KG1 (cell line): ENCODE results near the gene SOWAHB.
"Not testable (repeated sequence)": the region's sequence is repeated elsewhere in the genome, so short reads cannot be mapped to it uniquely, and the experiment has no call there.

Experiments
- DNase-seq: peaks from one replicate; lab custom pipeline; 2025; lab: John Stamatoyannopoulos, UW

Gene SOWAHB

GRCh38 chr4:76895619-76896018 lies 2.3 kb downstream of the SOWAHB start:
- DNase-seq: no peak

DNA sequence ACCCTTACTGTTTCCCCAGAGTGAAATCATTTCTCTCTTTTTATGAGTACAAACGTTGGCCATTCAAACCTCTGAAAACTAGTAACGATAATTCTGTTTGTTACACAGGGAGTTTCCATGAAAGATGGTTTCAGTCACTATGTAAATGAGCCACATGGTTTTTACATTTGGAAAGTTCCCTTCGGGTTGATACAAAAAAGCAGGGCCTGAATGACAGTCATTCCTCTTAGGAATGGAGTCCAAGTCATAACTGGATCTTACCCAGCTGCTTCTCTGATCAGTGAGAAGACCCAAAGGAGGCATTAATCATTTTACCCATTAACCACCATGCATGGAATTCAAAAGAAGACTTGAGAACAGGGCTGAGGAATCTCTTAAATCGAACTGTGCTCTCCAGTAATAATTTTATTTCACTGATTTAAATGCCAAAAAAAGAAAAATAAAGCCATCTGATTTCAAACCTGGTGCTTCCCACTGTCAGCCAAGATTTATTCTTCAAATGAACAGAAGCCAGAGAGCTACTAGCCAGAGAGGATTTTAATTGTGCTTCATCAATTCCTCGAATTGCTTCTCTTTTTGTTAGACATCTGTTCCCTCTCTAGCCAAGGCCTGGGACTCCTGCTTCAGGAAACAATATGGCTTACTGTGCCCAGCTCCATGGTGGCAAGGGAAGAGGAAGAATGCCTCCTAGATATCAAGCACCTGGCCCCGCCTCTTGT lies 3.2 kb downstream of the SOWAHB start:
- DNase-seq: no peak

- DNase-seq: no peak
These were observed 5.3 kb downstream of the SOWAHB start for GRCh38 chr4:76892601-76893000.

DNA sequence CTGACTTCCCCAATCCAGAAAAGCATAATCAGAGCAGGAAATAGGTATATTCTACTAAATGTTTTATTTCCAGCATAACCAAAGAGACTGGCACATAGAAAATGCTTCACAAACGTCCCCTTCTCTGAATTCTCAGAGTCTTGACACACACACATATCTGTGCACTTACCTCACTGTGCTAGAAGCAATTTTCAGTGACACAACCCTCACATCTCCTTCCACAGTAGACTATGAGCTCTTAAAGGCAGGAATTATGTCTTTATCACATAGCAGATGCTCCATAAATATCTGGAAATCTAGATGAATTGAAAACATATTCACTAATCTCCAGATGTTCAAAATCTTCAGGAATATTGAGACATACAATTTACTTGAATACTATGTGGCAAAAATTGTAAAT lies 5.9 kb downstream of the SOWAHB start:
- no peak for DNase-seq

GRCh38 chr4:76886848-76887441 lies 11.0 kb downstream of the SOWAHB start:
- no peak for DNase-seq

- no peak for DNase-seq
These were observed 11.7 kb downstream of the SOWAHB start for GRCh38 chr4:76886214-76886613.

- no peak for DNase-seq
These were observed 14.8 kb downstream of the SOWAHB start for GRCh38 chr4:76883147-76883546.

- no peak for DNase-seq
These were observed 15.3 kb downstream of the SOWAHB start for GRCh38 chr4:76882630-76883029.

DNA sequence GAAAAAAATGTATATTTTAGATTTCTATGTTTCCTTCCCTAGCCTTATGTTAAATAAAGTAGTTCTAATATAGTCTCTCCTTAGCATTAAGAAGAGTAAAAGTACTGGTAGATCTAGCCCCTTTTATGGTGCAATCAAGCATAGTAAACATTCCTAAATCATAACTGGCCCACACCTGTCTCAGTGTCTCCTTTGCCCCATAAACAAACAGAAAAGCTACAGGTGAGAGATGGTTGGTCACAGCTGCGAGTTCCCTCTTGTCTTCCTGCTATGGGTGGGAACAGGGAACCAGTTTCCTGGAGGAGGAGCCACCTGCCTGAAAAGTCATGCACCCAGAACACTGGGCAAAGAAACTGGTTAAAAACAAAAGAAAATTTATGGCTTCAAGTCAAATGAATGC lies 16.6 kb downstream of the SOWAHB start:
- DNase-seq: no peak

DNA sequence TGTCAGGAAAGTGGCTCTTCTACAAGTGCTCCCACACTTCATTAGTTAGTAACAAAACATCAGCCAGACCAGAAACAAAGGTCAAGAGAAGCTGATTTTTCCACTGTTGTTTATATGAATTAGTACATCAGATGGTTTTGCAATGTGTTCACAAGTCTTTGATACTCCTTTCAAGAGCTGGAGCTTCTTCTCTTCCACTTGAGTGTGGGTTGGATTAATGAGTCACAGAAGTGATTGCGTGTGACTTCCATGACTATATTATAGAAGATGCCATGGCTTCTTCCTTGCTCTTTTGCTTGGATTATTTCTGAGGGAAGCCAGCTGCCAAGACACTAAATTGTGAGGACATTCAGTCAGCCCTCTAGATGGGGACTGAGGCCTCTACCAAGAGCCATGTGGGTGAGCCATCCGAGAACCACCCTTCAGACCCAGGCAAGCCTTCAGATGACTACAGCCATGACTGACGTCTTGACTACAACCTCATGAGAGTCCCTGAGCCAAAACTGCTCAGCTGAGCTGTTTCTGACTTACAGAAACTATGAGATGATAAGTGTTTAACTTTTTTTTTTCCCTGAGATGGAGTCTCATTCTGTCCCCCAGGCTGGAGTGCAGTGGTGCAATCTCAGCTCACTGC lies 18.1 kb downstream of the SOWAHB start:
- no peak for DNase-seq

DNA sequence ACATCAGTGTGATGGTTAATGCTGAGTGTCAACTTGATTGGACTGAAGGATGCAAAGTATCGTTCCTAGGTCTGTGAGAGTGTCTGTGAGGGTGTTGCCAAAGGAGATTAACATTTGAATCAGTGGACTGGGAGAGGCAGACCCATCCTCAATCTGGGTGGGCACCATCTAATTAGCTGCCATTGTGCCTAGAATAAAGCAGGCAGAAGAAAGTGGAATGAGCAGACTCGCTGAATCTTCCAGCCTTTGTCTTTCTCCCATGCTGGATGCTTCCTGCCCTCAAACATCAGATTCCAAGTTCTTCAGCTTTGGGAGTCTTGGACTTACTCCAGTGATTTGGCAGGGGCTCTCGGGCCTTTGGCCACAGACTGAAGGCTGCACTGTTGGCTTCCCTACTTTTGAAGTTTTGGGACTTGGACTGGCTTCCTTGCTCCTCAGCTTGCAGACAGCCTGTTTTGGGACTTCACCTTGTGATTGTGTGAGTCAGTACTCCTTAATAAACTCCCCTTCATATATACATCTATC lies 19.2 kb downstream of the SOWAHB start:
- DNase-seq: not testable (repeated sequence)

DNA sequence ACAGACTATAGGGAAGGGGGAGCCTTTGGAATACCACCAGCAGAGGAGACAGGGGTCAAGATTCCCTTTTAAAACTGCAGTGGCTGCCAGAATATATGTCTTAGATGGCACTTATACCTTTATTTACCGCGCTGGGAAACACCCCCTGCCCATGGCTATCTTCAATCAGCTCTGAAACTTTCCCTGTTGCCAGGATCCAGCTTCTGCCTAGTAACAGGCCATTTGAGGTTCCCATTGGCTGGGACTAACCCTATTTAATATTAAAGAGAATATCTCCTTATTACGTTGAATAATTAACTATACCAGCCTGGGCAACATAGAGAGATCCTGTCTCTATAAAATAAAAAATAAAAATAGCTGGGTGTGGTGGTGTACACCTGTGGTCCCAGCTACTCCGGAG lies 23.8 kb downstream of the SOWAHB start:
- DNase-seq: no peak

DNA sequence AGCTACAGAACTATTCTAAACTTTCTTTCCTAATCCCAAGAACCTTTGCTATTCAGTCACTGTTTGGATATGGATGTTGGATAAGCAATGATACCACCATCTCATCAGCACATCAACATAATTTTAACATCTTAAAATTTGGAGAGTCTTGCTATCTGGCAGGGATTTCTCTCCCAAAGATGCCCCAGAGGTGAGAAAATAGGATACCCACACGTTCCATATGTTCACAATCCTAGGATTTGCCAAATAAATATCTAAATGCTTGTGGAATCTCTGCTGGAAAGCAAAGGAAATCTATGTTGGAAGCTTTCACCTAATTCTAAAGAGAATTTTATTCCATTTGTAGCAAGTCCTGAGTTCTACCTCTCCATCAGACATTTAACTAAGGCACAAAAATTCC lies 24.4 kb downstream of the SOWAHB start:
- no peak for DNase-seq

GRCh38 chr4:76872556-76872955 lies 25.4 kb downstream of the SOWAHB start:
- no peak for DNase-seq

DNA sequence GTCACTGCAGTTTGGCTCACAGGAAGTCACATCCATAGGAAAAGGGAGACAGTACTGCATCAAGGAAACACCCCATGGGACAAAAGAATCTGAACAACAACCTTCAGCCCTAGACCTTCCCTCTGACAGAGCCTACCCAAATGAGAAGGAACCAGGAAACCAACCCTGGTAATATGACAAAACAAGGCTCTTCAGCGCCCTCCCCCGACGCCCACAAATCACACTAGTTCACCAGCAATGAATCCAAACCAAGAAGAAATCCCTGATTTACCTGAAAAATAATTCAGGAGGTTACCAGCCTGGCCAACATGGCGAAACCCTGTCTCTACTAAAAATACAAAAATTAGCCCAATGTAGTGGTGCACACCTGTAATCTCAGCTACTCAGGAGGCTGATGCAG lies 29.2 kb downstream of the SOWAHB start:
- not testable (repeated sequence) for DNase-seq

DNA sequence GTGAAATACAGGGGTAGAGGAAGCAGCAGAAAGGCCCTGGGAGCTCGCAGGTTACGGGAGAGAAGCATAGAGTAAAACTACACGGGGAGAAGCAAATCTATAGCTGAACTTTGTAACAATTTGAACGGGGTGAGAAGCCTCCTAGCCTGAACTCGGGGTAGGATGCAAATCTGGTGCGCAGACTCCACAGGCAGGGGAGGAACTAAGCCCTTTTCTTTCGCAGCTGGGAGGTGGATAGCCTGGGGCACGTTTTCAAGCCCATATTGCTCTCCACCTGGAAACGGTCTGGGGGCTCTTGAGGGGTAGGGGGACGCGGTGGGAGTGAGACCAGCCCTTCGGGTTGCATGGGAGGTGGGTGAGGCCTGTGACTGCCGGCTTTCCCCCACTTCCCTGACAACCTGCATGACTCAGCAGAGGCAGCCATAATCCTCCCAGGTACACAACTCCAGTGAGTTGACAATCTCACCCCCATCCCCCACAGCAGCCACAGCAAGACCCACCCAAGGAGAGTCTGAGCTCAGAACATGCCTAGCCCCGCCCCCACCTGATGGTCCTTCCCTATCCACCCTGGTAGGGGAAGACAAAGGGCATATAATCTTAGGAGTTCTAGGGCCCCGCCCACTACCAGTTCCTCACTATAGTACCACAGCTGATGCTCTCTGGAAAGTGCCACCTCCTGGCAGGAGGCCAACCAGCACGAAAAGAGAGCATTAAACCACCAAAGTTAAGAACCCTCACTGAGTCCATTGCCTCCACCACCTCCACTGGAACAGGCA lies 29.9 kb downstream of the SOWAHB start:
- DNase-seq: no peak

DNA sequence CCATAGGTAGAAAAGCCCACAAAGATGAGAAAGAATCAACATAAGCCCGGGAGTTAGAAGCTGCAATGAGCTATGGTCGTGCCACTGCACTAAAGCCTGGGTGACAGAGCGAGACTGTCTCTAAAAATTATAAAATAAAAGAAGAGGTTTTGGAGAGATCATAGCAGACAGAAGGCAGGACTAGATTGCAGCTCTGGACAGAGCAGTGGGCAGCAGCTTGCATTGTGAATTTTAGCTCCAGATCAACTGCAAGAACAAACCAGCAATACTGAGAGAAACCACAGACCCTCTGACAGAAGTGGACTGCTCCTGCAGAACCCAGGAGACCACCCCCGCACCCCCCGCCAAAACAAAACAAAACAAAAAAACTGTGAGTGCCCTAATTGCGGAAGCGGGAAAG lies 30.6 kb downstream of the SOWAHB start:
- DNase-seq: no peak

DNA sequence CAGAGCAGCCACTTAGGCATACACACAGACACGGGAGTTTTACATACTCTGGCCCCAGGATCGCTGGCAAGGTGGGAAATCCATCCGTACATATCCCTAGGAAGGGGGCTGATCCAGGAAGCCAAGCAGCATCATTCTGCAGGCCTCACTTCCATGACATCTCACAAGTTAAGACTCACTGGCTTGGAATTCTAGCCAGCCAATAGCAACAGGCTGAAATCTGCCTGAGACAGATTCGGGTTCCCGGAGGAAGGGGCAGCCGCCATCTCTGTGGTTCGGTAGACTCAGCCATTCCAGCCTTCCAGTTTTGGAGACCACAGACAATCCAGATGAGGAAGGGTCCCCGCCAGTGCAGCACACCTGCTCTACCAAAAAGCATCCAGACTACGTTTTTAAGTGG lies 31.3 kb downstream of the SOWAHB start:
- DNase-seq: no peak

DNA sequence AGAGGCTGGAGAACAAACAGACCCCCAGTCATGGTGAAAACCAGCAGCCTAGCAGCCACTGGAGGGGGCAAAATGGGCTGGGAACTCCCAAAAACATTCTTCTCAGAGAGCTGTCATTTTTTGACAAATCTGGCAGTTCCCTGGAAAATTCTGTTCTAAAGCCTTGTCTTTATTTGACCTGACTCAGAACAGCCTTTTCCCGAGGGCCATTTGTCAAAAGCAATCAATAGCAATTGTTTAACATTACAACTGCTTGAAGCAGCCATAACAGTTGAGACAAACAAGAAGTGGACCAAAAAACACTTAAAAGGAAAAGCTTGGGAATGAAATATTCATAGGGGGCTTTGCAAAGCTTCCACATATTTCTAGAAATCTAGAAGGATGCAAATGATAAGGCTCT lies 39.6 kb downstream of the SOWAHB start:
- DNase-seq: no peak

- DNase-seq: no peak
These were observed 40.9 kb downstream of the SOWAHB start for GRCh38 chr4:76857074-76857409.

DNA sequence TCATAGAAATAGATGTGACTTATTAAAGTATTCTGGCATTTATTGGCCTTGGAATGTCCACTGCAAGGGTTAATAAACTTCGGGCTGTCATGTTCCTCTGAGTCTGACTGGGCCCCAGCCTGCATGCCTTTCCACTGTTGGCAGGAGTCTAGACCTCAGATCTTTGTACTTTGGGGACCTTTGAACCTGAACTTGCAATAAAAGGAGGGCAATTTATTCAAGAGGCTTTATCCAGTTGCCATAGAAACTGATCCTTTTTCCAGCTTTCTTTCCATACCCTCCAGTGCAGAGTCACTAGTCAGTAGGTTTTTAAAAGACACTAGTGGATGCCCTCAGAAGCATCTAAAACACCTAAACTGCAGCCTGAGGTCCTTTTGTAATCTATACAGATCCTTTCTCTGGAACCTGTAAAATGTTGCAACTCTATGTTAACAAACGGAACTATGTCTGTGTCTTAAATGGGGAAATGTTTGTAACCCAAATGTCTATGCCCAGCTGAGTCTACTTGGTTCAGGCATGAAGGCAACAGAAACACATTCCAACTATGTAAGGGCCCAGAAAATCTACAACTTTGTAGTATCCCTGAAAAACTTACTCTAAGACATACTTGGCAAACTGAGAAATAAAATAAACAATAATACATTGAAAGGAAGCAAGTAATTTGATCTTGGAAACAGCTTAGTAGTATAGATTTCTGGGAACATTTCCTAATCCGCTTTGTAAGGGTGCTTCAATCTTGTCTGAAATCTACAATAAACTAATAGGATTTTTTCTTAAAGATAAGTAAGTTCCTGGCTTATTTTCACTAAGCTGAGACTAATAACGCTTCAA lies 41.5 kb downstream of the SOWAHB start:
- DNase-seq: no peak

DNA sequence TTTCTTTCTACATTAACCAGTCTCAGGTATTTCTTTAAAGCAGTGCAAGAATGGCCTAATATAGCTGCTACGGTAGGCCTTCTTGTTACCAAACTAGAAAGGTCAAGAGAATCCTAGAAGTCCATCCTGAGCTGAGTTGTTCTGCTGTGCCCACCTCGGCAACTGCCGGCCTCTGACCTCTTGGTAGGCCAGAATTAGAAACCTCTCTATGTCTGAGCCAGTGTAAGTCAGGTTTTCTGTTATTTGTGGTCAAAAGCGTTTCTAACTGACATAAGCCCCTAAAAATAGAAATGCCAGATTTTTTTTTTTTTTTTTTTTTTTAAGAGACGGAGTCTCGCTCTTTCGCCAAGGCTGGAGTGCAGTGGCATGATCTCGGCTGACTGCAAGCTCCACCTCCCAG lies 43.1 kb downstream of the SOWAHB start:
- DNase-seq: no peak
